ENCODE data around the gene CAPN3. TPM values are rescaled to one million over a fixed set of nuclear protein-coding genes. Genes with fewer than 3 reads are reported as not detected.

The CAPN3 gene
- total RNA-seq, 1 experiment from 2014 or later, result 0.54 TPM

GRCh38 chr15:42329161-42329560, 30.1 kb upstream of the CAPN3 start:
- no TSS peak for BruUV-seq (replicated peaks)
- no peak overlapping the region for H3K27ac ChIP-seq (ENCODE audit: low read depth, low read length, poor library complexity, severe bottlenecking)
- no peaks in the 10 kb centered on the region for H3K36me3 ChIP-seq (ENCODE audit: insufficient read depth, low read length, poor library complexity, severe bottlenecking)
- no peak overlapping the region for H3K4me3 ChIP-seq (ENCODE audit: low read depth, low read length, poor library complexity, severe bottlenecking)
- H3K27me3 ChIP-seq (replicated peaks; ENCODE audit: insufficient read depth, low read depth, low read length, poor library complexity), result no peaks in the 10 kb centered on the region
- no peaks in the 10 kb centered on the region for H3K4me1 ChIP-seq (ENCODE audit: insufficient read depth, low read length, poor library complexity, severe bottlenecking)
- TF ChIP-seq CTCF (conservative IDR thresholded peaks at IDR 0.05; ENCODE audit: low read depth, low read length), result no peak
- no peak for TF ChIP-seq EZH2 (IDR thresholded peaks at IDR 0.05; ENCODE audit: borderline replicate concordance, low read depth, low read length, poor library complexity, severe bottlenecking)
- ChIA-PET CTCF (no interaction called here), POLR2A (ENCODE audit: low non-redundant PET) (interaction anchor here (0.6 kb wide), 1 partner anchor 633 kb away, joined by 21 read pairs; no protein-coding TSS in a partner anchor)
- no peak for DNase-seq (ENCODE audit: low spot score)
- intact Hi-C loops (cut with micrococcal nuclease; ENCODE audit: unreplicated experiment), result no loop called here
- no peaks in the 10 kb centered on the region for H3K9me3 ChIP-seq (ENCODE audit: low read depth, low read length, poor library complexity, severe bottlenecking)

DNA sequence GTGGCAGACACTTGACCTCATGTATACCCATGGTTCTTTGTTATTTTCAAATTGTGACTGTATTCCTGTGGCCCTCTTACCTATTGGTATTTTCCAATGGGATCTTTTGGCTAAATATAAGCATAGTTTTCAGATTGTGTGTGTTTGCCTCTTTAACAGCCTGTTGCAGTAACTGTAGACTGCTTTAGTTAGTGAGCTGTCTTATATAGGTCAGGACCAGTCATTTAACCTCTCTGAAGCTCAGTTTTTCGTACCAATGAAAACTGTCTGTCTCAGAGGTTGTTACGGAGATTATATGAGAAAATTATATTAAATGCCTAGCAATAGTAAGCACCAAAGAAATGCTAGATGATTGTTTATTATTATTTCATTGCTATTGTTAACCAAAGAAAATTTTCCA, 29.3 kb upstream of the CAPN3 start:
- Histone ChIP-seq H3K4me3 (ENCODE audit: low read depth, low read length, poor library complexity, severe bottlenecking) (no peak overlapping the region), H3K27ac (ENCODE audit: low read depth, low read length, poor library complexity, severe bottlenecking) (no peak overlapping the region), H3K36me3 (ENCODE audit: insufficient read depth, low read length, poor library complexity, severe bottlenecking) (no peaks in the 10 kb centered on the region), H3K4me1 (ENCODE audit: insufficient read depth, low read length, poor library complexity, severe bottlenecking) (no peaks in the 10 kb centered on the region), H3K9me3 (ENCODE audit: low read depth, low read length, poor library complexity, severe bottlenecking) (no peaks in the 10 kb centered on the region), H3K27me3 (replicated peaks; ENCODE audit: insufficient read depth, low read depth, low read length, poor library complexity) (no peaks in the 10 kb centered on the region)
- ChIA-PET POLR2A (ENCODE audit: low non-redundant PET) (no interaction called here), CTCF (no interaction called here)
- TF ChIP-seq CTCF (conservative IDR thresholded peaks at IDR 0.05; ENCODE audit: low read depth, low read length) (no peak), EZH2 (IDR thresholded peaks at IDR 0.05; ENCODE audit: borderline replicate concordance, low read depth, low read length, poor library complexity, severe bottlenecking) (no peak)
- intact Hi-C loops (cut with micrococcal nuclease; ENCODE audit: unreplicated experiment), result no loop called here
- no TSS peak for BruUV-seq (replicated peaks)
- no peak for DNase-seq (ENCODE audit: low spot score)

- Histone ChIP-seq H3K9me3 (ENCODE audit: low read depth, low read length, poor library complexity, severe bottlenecking) (no peaks in the 10 kb centered on the region), H3K36me3 (ENCODE audit: insufficient read depth, low read length, poor library complexity, severe bottlenecking) (no peaks in the 10 kb centered on the region), H3K27me3 (replicated peaks; ENCODE audit: insufficient read depth, low read depth, low read length, poor library complexity) (no peaks in the 10 kb centered on the region), H3K4me1 (ENCODE audit: insufficient read depth, low read length, poor library complexity, severe bottlenecking) (no peaks in the 10 kb centered on the region), H3K27ac (ENCODE audit: low read depth, low read length, poor library complexity, severe bottlenecking) (no peak overlapping the region), H3K4me3 (ENCODE audit: low read depth, low read length, poor library complexity, severe bottlenecking) (no peak overlapping the region)
- TF ChIP-seq EZH2 (IDR thresholded peaks at IDR 0.05; ENCODE audit: borderline replicate concordance, low read depth, low read length, poor library complexity, severe bottlenecking) (no peak), CTCF (conservative IDR thresholded peaks at IDR 0.05; ENCODE audit: low read depth, low read length) (no peak)
- no TSS peak for BruUV-seq (replicated peaks)
- intact Hi-C loops (cut with micrococcal nuclease; ENCODE audit: unreplicated experiment), result no loop called here
- POLR2A ChIA-PET (ENCODE audit: low non-redundant PET), result no interaction called here
- CTCF ChIA-PET, result no interaction called here
- no peak for DNase-seq (ENCODE audit: low spot score)
These were observed 28.1 kb upstream of the CAPN3 start for GRCh38 chr15:42331235-42331634.
